ENCODE results near the gene SIPA1L3.
A peak's percentile ranks its signal among the peaks of the same experiment; 100 is the strongest.

Gene SIPA1L3

DNA sequence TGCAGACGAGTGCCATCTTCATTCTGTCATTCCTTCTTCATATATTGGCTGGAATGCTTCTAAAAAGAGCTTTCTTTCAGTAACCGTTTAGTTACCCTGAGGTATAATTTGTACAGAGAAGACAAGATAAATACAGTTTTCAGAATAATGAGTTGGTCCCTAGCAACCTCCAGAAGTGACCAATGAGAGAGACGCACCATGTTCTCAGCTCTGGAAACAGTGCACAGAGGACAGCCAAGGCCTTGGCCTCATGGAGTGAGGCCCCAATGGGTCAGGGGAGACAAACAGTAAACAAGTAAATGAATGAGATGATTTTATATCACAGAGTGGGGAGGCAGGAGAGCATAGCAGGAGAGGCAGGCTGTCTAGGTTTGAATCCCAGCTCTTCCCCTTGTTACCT, 226.3 kb downstream of the SIPA1L3 start:
- DNase-seq (ENCODE audit: low read depth) = no peak
- TF ChIP-seq CTCF (conservative IDR thresholded peaks at IDR 0.05; ENCODE audit: low read depth, low read length) = no peak
- no peak overlapping the region for H3K4me3 ChIP-seq (ENCODE audit: low read depth, low read length)

GRCh38 chr19:38134540-38135149, 227.6 kb downstream of the SIPA1L3 start:
- TF ChIP-seq CTCF (conservative IDR thresholded peaks at IDR 0.05; ENCODE audit: low read depth, low read length) = peak; percentile 72
- no peak overlapping the region for H3K4me3 ChIP-seq (ENCODE audit: low read depth, low read length)
- DNase-seq (ENCODE audit: low read depth) = peak; percentile 64

DNA sequence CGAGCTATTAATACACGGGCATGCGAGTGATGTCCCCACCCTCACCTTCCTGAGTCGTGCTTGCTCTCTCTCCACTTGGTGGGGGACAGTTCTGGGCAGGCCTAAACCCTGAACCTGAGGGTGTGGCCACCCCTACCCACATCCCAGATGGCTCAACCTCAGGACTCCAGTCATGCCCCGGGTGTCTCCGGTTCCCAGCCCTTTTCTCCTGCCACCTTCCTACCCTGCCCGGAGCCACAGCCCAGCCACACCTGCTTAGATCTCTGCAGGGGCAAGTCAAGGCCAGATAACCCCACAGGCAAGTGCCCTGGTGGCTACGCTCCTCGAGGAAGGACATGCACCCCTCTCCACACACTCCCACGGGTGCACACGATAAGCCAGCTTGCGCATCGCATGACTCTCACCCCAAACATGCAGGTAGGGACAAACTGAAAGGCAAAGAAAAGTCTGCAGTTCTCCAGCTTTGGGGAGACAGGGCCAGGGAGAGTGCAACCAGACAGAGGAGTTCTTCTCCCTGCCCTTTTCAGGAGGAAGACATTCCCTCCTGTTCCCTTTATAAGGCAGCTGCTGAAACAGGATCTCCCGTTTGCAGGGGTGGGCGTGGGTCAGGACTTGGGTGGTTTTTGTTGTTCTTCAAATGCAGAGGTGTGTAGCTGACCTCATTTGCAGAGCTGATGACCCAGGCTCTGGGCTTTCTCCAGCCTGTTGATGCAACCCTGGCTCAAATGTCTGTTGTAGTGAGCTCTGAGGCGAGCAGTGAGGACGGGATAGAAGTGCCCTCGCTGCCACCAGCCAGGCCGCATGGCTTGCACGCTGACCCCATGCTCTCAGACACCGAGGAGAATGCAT, 228.4 kb downstream of the SIPA1L3 start:
- no peak overlapping the region for H3K4me3 ChIP-seq (ENCODE audit: low read depth, low read length)
- peak; percentile 37 for DNase-seq (ENCODE audit: low read depth)
- TF ChIP-seq CTCF (conservative IDR thresholded peaks at IDR 0.05; ENCODE audit: low read depth, low read length) = no peak

DNA sequence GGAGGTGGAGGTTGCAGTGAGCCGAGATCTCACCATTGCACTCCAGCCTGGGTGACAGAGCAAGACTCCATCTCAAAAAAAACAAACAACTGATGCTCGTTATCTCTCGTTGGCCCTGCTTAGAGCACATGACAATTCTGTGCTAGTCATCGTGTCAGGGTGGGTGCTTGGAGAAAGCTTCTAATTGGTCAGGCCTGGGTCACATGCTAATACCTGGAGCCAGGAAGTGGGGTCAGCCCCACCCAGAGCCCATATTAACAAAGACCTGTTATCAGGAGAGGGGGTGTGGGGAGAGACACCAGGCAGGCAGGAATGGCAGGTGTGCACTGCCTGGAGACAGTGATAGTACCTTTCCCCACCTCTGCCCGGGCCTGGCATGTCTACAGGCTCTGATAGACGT, 232.1 kb downstream of the SIPA1L3 start:
- no peak for TF ChIP-seq CTCF (conservative IDR thresholded peaks at IDR 0.05; ENCODE audit: low read depth, low read length)
- H3K4me3 ChIP-seq (ENCODE audit: low read depth, low read length) = no peak overlapping the region
- DNase-seq (ENCODE audit: low read depth) = no peak

- no peak for DNase-seq (ENCODE audit: low read depth)
- no peak overlapping the region for H3K4me3 ChIP-seq (ENCODE audit: low read depth, low read length)
- no peak for TF ChIP-seq CTCF (conservative IDR thresholded peaks at IDR 0.05; ENCODE audit: low read depth, low read length)
Observed at GRCh38 chr19:38141108-38141507, 234.1 kb downstream of the SIPA1L3 start.

DNA sequence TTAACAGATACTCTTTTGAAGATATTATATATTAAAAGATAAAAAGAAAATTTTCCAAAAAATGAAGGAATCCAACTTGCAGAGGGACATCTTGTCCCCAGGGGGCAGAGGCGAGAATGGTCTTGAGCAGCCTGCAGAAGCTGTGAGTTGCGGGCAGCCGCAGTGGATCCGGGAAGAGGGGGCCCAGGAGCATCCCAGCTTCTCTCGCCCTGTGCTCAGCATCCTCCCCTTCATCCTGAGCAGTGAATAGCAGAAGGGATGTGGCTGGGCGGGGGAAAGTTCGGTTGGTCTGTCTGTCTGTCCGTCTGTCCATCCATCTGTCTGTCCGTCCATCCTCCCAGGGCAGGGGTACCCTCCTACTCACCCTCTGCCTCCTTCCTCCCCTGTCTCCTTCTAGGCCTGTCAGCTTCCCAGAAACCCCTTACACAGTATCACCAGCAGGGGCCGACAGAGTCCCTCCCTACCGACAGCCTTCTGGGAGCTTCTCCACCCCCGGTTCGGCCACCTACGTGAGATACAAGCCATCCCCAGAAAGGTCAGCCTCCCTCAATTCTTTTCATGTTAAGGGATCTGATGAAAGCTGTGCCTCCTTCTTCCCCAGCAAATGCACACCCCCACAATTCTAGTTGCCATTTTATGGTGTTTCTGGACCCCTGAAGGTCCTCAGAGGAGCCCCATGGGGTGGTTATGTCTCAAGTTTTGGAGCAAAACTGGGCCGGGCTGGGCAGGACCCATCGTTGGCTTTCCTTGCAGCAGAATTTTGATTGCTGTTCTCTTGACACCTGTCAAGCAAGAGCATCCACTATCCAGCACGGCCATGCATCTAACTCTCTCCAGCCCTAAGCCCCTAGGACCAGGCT, 235.4 kb downstream of the SIPA1L3 start:
- TF ChIP-seq CTCF (conservative IDR thresholded peaks at IDR 0.05; ENCODE audit: low read depth, low read length) = peak; percentile 96
- peak; percentile 78 for DNase-seq (ENCODE audit: low read depth)
- no peak overlapping the region for H3K4me3 ChIP-seq (ENCODE audit: low read depth, low read length)

All from choroid plexus epithelial cell (primary cell).